GM12874 (cell line): Measurements from ENCODE around the gene TCAP.
A peak's percentile ranks its signal among the peaks of the same experiment; 100 is the strongest.

Experiments
- TF ChIP-seq, protein P1 (sequence below): IDR thresholded peaks from 2 replicates; pipeline ENCODE4 v1.5.1; 2011; ENCODE audit warnings: low read depth, mild to moderate bottlenecking, control low read depth, low read length, moderate library complexity; ENCODE audit not compliant: insufficient read depth

TCAP gene

DNA sequence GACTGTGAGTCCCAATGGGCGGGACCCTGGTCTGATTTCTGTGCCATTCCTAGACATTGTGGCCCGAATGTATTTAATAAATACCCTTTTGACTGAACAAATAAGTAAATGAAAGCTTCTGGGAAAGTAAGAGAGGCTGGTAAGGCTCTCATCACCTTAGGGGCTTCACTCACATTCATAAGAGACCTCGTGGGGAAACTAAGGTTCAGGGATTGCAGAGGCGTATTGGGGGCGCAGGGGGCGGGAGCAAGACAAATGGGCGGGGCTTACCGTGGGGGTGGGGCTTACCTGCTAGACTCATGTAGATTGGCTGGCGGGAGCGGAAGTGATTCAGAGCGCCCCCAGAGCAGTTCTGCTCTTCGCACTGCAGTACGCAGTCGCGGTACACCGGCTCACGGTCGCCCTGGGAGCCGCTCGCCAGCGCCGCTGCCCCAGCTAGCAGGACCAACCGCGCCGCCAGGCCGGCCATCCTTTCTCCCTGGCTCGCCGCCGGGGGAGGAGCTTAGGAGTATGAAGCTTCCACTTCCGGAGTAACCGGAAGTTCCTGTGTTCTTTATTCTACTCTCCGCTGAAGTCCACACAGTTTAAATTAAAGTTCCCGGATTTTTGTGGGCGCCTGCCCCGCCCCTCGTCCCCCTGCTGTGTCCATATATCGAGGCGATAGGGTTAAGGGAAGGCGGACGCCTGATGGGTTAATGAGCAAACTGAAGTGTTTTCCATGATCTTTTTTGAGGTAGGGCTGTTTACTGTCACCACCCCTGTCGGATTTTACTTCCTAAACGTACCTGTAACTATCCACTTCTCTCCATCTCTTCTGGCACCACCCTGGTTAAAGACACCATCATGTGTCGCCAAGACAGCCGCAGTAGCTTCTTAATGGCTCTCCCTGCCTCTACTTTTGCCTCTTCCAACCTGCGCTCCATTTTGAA lies 22.7 kb downstream of the TCAP start, which contains the start of gene PGAP3:
TSS of gene PGAP3 (minus strand) at position 512 of the 929 bp plus-strand sequence. CDS start at position 469, 43 bp downstream.
- TF ChIP-seq, protein P1, sequence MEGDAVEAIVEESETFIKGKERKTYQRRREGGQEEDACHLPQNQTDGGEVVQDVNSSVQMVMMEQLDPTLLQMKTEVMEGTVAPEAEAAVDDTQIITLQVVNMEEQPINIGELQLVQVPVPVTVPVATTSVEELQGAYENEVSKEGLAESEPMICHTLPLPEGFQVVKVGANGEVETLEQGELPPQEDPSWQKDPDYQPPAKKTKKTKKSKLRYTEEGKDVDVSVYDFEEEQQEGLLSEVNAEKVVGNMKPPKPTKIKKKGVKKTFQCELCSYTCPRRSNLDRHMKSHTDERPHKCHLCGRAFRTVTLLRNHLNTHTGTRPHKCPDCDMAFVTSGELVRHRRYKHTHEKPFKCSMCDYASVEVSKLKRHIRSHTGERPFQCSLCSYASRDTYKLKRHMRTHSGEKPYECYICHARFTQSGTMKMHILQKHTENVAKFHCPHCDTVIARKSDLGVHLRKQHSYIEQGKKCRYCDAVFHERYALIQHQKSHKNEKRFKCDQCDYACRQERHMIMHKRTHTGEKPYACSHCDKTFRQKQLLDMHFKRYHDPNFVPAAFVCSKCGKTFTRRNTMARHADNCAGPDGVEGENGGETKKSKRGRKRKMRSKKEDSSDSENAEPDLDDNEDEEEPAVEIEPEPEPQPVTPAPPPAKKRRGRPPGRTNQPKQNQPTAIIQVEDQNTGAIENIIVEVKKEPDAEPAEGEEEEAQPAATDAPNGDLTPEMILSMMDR, result 0 out of 2 replicates have a peak, but pooled peaks have one; percentile 8

DNA sequence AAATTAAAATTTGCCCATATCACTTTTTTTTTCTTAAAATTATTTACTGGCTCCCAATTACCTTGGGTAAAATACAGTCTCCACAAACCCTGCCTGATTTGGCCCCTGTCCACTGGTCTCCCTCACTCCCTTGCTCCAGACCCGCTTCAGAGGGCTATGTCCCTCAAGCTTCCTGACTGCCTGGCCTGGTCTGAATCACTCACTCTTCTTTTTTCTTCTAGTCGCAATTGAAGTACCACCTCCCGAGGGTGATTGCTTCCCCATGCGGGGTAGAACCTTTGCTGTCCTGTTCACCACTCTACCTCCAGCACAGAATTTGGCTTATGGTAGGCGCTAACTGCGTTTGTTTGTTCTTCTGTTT lies 23.3 kb downstream of the TCAP start:
- TF ChIP-seq, protein P1, result no peak

DNA sequence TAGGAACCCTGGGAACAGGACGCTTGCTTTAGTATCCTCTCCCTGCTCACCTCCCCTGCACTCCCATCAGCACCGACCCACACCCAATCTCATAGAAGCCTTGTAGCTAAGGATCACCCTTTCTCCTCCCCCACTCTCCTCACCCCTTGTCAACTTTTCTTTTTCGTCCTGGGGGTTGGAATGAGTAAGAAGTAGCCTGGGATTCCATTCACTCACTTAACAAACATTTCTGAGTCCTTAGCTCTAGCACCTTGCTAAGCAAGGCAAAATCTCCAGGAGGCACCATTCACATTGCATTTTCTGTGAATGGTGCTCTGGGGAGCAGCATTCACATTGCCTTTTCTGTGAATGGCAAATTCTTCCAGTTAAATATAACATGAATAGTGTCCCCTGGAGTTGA lies 23.8 kb downstream of the TCAP start:
- TF ChIP-seq, protein P1, result no peak

DNA sequence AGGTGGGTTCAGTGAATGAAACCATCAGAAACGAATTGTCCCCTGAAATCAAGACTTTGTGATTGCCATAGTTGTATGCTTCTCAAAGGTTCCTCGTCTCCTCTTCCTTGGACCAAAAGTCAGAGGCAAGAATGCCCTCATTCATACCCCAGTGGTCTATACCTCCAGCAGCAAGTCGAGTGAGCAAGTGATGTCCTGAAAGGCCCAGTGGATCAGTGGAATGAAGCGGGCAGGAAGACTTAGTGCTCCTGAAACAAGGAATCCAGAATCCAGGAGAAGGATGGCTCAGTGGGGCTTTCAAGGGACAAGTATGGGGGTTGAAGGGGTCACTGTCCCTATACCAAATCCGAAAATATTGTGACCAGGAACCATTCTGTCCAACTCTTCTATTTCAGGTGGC lies 29.4 kb downstream of the TCAP start:
- TF ChIP-seq, protein P1, result no peak

DNA sequence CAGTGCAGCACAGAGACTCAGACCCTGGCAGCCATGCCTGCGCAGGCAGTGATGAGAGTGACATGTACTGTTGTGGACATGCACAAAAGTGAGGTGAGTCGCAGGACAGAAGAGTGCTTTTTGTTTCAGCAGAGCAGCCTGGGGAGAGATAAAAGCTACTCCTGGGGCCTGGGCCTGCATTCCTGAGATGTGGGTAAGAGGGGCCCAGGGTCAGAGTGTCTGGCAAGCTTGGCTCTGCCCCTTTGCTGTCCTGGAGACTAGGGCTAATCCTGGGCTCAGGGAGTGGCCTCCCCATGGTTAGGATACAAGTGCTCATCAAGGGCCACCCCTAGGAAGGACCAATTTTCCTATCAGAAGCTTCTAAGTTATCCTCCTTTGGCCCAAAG lies 29.9 kb downstream of the TCAP start:
- TF ChIP-seq, protein P1, result no peak

DNA sequence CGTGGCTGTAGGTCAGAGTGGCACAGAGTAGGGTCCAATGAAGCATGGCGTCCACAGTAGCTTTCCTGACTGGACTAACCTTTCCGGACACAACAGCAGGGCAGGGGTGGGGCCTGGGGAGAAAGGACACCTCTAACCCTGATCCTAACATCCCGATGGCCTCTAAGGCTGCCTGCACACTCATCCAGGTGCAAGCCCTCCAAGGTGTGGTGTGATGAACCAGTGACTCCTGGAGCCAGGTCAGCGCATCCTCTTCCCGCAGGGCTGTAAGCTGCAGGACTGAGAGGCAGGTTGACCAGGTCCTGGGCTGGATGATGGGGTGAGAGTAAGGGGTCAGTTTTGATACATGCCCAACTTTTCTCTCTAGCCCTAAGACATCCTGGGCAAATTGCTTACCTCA lies 31.6 kb downstream of the TCAP start:
- TF ChIP-seq, protein P1, result no peak

DNA sequence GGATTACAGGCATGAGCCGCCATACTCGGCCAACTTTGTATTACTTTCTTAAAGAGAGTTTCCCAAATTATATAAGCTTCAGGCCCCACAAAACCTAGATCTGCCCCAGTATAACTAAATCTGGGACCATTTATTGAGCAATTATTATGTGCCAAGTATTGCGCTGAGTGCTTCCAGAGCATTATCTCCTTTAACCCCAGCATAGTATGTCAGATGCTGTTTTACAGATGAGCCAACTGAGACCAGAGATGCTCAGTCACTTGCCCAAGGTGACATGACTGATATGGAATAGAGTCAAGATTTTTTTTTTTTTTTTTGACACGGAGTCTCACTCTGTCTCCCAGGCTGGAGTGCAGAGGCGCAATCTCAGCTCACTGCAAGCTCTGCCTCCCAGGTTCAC lies 32.8 kb downstream of the TCAP start:
- TF ChIP-seq, protein P1, result no peak
